GM12864 (cell line): ENCODE data around the gene COL5A3.

Experiments used
- DNase-seq: peaks from one replicate; pipeline ENCODE4 v3.0.0-alpha.2; 2011; ENCODE audit warnings: low read depth
- H3K4me3 ChIP-seq: 2 replicates; pipeline ENCODE4 v1.5.1; 2011; ENCODE audit warnings: mild to moderate bottlenecking, low read depth, low read length, control low read depth
- TF ChIP-seq, protein P1 (sequence below): IDR thresholded peaks from 2 replicates; pipeline ENCODE4 v1.5.1; 2011; ENCODE audit warnings: low read depth, mild to moderate bottlenecking, moderate library complexity, low read length, control low read depth, inconsistent platforms; ENCODE audit errors: missing control alignments

COL5A3 gene

DNA sequence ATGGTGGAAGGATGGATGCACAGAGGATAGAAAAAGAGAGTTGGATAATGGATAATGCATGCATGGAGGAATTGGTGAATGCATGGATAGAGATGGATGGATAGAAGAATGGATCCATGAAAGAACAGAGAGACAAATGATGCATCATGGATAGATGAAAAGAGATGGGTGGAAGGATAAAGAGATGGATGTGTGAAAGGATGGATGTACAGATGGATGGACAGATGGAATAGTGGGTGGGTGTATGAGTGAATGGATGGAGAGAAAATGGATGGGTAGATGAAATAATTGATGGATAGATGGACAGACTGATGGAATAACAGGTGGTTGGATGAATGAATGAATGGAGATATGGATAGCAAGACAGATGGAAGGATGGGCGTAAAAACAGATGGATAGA, 99.7 kb downstream of the COL5A3 start:
- DNase-seq, result no peak
- no peak overlapping the region for H3K4me3 ChIP-seq
- TF ChIP-seq, protein P1, sequence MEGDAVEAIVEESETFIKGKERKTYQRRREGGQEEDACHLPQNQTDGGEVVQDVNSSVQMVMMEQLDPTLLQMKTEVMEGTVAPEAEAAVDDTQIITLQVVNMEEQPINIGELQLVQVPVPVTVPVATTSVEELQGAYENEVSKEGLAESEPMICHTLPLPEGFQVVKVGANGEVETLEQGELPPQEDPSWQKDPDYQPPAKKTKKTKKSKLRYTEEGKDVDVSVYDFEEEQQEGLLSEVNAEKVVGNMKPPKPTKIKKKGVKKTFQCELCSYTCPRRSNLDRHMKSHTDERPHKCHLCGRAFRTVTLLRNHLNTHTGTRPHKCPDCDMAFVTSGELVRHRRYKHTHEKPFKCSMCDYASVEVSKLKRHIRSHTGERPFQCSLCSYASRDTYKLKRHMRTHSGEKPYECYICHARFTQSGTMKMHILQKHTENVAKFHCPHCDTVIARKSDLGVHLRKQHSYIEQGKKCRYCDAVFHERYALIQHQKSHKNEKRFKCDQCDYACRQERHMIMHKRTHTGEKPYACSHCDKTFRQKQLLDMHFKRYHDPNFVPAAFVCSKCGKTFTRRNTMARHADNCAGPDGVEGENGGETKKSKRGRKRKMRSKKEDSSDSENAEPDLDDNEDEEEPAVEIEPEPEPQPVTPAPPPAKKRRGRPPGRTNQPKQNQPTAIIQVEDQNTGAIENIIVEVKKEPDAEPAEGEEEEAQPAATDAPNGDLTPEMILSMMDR, result no peak
